ENCODE results near the gene SIK1.

SIK1 gene

GRCh38 chr21:43369596-43370090, 57.3 kb downstream of the SIK1 start:
- H3K9me3 Mint-ChIP-seq: peaks cover 4% of the 10 kb centered on the region
- no peak overlapping the region for H3K27ac Mint-ChIP-seq
- H3K27me3 Mint-ChIP-seq: peaks cover 55% of the 10 kb centered on the region
- no peak overlapping the region for H3K4me3 Mint-ChIP-seq
- no peak for DNase-seq
- CTCF ChIA-PET: no interaction called here
- no peaks in the 10 kb centered on the region for H3K36me3 Mint-ChIP-seq
- H3K4me1 Mint-ChIP-seq: no peaks in the 10 kb centered on the region

GRCh38 chr21:43369124-43369523, 57.8 kb downstream of the SIK1 start:
- Mint-ChIP-seq H3K9me3 (peaks cover 4% of the 10 kb centered on the region), H3K36me3 (no peaks in the 10 kb centered on the region), H3K4me1 (peaks cover 4% of the 10 kb centered on the region), H3K4me3 (no peak overlapping the region), H3K27me3 (peaks cover 60% of the 10 kb centered on the region), H3K27ac (no peak overlapping the region)
- DNase-seq: no peak
- CTCF ChIA-PET: no interaction called here

GRCh38 chr21:43368685-43369084, 58.2 kb downstream of the SIK1 start:
- Mint-ChIP-seq H3K4me1 (peaks cover 9% of the 10 kb centered on the region), H3K9me3 (peaks cover 4% of the 10 kb centered on the region), H3K27me3 (peaks cover 63% of the 10 kb centered on the region), H3K4me3 (no peak overlapping the region), H3K36me3 (no peaks in the 10 kb centered on the region), H3K27ac (no peak overlapping the region)
- CTCF ChIA-PET: interaction anchor here (0.6 kb wide), 1 partner anchor 1261 kb away, joined by 3 read pairs; no protein-coding TSS in a partner anchor
- no peak for DNase-seq

- Mint-ChIP-seq H3K36me3 (no peaks in the 10 kb centered on the region), H3K9me3 (peaks cover 4% of the 10 kb centered on the region)
- CTCF ChIA-PET: interaction anchor here (0.6 kb wide), 1 partner anchor 1261 kb away, joined by 3 read pairs; no protein-coding TSS in a partner anchor
Observed at GRCh38 chr21:43367859-43368258, 59.1 kb downstream of the SIK1 start.

GRCh38 chr21:43367296-43367695, 59.6 kb downstream of the SIK1 start:
- no peak for DNase-seq
- Mint-ChIP-seq H3K4me1 (peaks cover 21% of the 10 kb centered on the region), H3K27ac (no peak overlapping the region), H3K27me3 (peaks cover 63% of the 10 kb centered on the region), H3K4me3 (no peak overlapping the region), H3K36me3 (no peaks in the 10 kb centered on the region), H3K9me3 (peaks cover 4% of the 10 kb centered on the region)
- CTCF ChIA-PET: no interaction called here

More at GRCh38 chr21:43367859-43368258, 59.1 kb downstream of the SIK1 start:
- DNase-seq: no peak
- Mint-ChIP-seq H3K27ac (no peak overlapping the region), H3K27me3 (peaks cover 63% of the 10 kb centered on the region), H3K4me3 (no peak overlapping the region), H3K4me1 (peaks cover 15% of the 10 kb centered on the region)

- H3K27ac Mint-ChIP-seq: no peak overlapping the region
- peaks cover 61% of the 10 kb centered on the region for H3K27me3 Mint-ChIP-seq
- H3K36me3 Mint-ChIP-seq: peaks cover under 1% of the 10 kb centered on the region
- no peak for DNase-seq
- CTCF ChIA-PET: no interaction called here
- peaks cover 27% of the 10 kb centered on the region for H3K4me1 Mint-ChIP-seq
- H3K9me3 Mint-ChIP-seq: peaks cover 4% of the 10 kb centered on the region
- no peak overlapping the region for H3K4me3 Mint-ChIP-seq
Observed at GRCh38 chr21:43366656-43367055, 60.3 kb downstream of the SIK1 start.

- H3K4me3 Mint-ChIP-seq: no peak overlapping the region
- peaks cover 36% of the 10 kb centered on the region for H3K4me1 Mint-ChIP-seq
- H3K36me3 Mint-ChIP-seq: peaks cover 8% of the 10 kb centered on the region
- CTCF ChIA-PET: no interaction called here
- peaks cover 4% of the 10 kb centered on the region for H3K9me3 Mint-ChIP-seq
- H3K27ac Mint-ChIP-seq: no peak overlapping the region
- no peak for DNase-seq
- H3K27me3 Mint-ChIP-seq: peaks cover 63% of the 10 kb centered on the region
Observed at GRCh38 chr21:43365611-43366426, 61.1 kb downstream of the SIK1 start.

GRCh38 chr21:43364851-43365424, 62.0 kb downstream of the SIK1 start:
- peaks cover 61% of the 10 kb centered on the region for H3K27me3 Mint-ChIP-seq
- peaks cover 9% of the 10 kb centered on the region for H3K36me3 Mint-ChIP-seq
- DNase-seq: no peak
- no peak overlapping the region for H3K4me3 Mint-ChIP-seq
- CTCF ChIA-PET: no interaction called here
- peaks cover 41% of the 10 kb centered on the region for H3K4me1 Mint-ChIP-seq
- peaks cover 4% of the 10 kb centered on the region for H3K9me3 Mint-ChIP-seq
- no peak overlapping the region for H3K27ac Mint-ChIP-seq

Measured in activated naive CD4-positive, alpha-beta T cell treated with anti-CD3 and anti-CD28 coated beads, Interleukin-2, amount 10 ng/mL, durations not matched to agents 7 days and 5 days (primary cell).